IMR-90 (cell line): ENCODE measurements around the gene KLHL8. TPM values are rescaled to one million over a fixed set of nuclear protein-coding genes. Genes with fewer than 3 reads are reported as not detected.

Source experiments
- ATAC-seq: fragments of 200-7000 bp; cut with Tn5 transposase; 2 replicates; pipeline ENCODE4 v1.9.1; 2020; ENCODE audit warnings: low read depth, mild to moderate bottlenecking, moderate library complexity
- BruUV-seq: library from RNA; stranded (reverse); fragments of 400-500 nt; replicated peaks from 2 replicates; lab custom pipeline; 2021; lab: Mats Ljungman, UMichigan
- CTCF ChIA-PET: fragments of 300-600 bp; formaldehyde crosslinking; extraction: SDS; loops from one replicate; lab custom pipeline; 2021; ENCODE audit warnings: antibody characterized with exemption; lab: Yijun Ruan, JAX
- POLR2A ChIA-PET: fragments of 300-600 bp; sonication (Branson Sonifier 250); formaldehyde crosslinking; loops from one replicate; lab custom pipeline; 2022; ENCODE audit warnings: antibody characterized with exemption; ENCODE audit not compliant: unreplicated experiment; lab: Charles Lee
- DNase-seq: peaks from one replicate; pipeline ENCODE4 v3.0.0; 2013
- H2AFZ ChIP-seq: replicated peaks from 2 replicates; pipeline ENCODE3; 2013; ENCODE audit warnings: low read length, mild to moderate bottlenecking; ENCODE audit not compliant: poor library complexity
- H2AK5ac ChIP-seq: 2 replicates; pipeline ENCODE4 v1.6.1; 2013; ENCODE audit warnings: low read depth, low read length, inconsistent platforms
- H2AK9ac ChIP-seq: replicated peaks from 2 replicates; pipeline ENCODE3; 2013; ENCODE audit warnings: mild to moderate bottlenecking, low read depth, low read length, moderate library complexity; ENCODE audit not compliant: poor library complexity
- H2BK120ac ChIP-seq: 2 replicates; pipeline ENCODE4 v1.6.1; 2013; ENCODE audit warnings: low read depth, low read length, inconsistent platforms
- H2BK15ac ChIP-seq: 3 replicates; pipeline ENCODE4 v1.6.1; 2013; ENCODE audit warnings: low read depth, low read length, inconsistent platforms
- H2BK20ac ChIP-seq: 2 replicates; pipeline ENCODE4 v1.6.1; 2013; ENCODE audit warnings: low read depth, mild to moderate bottlenecking, inconsistent platforms, low read length, moderate library complexity
- H2BK5ac ChIP-seq: 2 replicates; pipeline ENCODE4 v1.6.1; 2013; ENCODE audit warnings: mild to moderate bottlenecking, low read depth, low read length, inconsistent platforms; ENCODE audit not compliant: poor library complexity, severe bottlenecking
- H3K14ac ChIP-seq: replicated peaks from 2 replicates; pipeline ENCODE4 v1.6.1; 2013; ENCODE audit warnings: low read depth, low read length, inconsistent platforms
- H3K18ac ChIP-seq: 2 replicates; pipeline ENCODE4 v1.6.1; 2013; ENCODE audit warnings: low read depth, low read length, control low read depth
- H3K23ac ChIP-seq: 2 replicates; pipeline ENCODE4 v1.6.1; 2013; ENCODE audit warnings: low read depth, low read length, inconsistent platforms
- H3K27ac ChIP-seq: 2 replicates; pipeline ENCODE4 v1.5.1; 2013; ENCODE audit warnings: mild to moderate bottlenecking, control low read depth, low read length; ENCODE audit not compliant: insufficient read depth
- H3K27me3 ChIP-seq: 2 replicates; pipeline ENCODE4 v1.6.1; 2013; ENCODE audit warnings: low read length; ENCODE audit not compliant: control insufficient read depth, insufficient read depth
- H3K36me3 ChIP-seq: 2 replicates; pipeline ENCODE4 v1.6.1; 2013; ENCODE audit warnings: low read length, mixed read lengths; ENCODE audit not compliant: control insufficient read depth, insufficient read depth
- H3K4ac ChIP-seq: 2 replicates; pipeline ENCODE4 v1.6.1; 2013; ENCODE audit warnings: low read depth, low read length, inconsistent platforms
- H3K4me1 ChIP-seq: 2 replicates; pipeline ENCODE4 v1.6.1; 2013; ENCODE audit warnings: low read length, mixed read lengths; ENCODE audit not compliant: control insufficient read depth, insufficient read depth
- H3K4me2 ChIP-seq: 2 replicates; pipeline ENCODE4 v1.6.1; 2013; ENCODE audit warnings: low read depth, mild to moderate bottlenecking, control low read depth, low read length, moderate library complexity
- H3K4me3 ChIP-seq: 2 replicates; pipeline ENCODE4 v1.5.1; 2013; ENCODE audit warnings: low read depth, mild to moderate bottlenecking, control low read depth, low read length, moderate library complexity; ENCODE audit not compliant: insufficient read depth
- H3K56ac ChIP-seq: 2 replicates; pipeline ENCODE4 v1.6.1; 2013; ENCODE audit warnings: low read length, inconsistent platforms; ENCODE audit not compliant: insufficient read depth; ENCODE audit errors: extremely low read depth
- H3K79me1 ChIP-seq, 2 experiments: 2 replicates each; pipeline ENCODE4 v1.6.1; 2013; ENCODE audit warnings: low read length in 2 of 2, inconsistent platforms in 1 of 2, low read depth in 1 of 2
- H3K9ac ChIP-seq: 2 replicates; pipeline ENCODE4 v1.6.1; 2013; ENCODE audit warnings: low read depth, low read length, control low read depth
- H3K9me1 ChIP-seq: 2 replicates; pipeline ENCODE4 v1.6.1; 2013; ENCODE audit warnings: low read length, inconsistent platforms; ENCODE audit not compliant: insufficient read depth
- H3K9me3 ChIP-seq: 2 replicates; pipeline ENCODE4 v1.6.1; 2013; ENCODE audit warnings: low read length; ENCODE audit not compliant: control insufficient read depth, insufficient read depth
- H4K20me1 ChIP-seq: 2 replicates; pipeline ENCODE4 v1.6.1; 2013; ENCODE audit warnings: low read length, inconsistent platforms; ENCODE audit not compliant: insufficient read depth
- H4K5ac ChIP-seq: 2 replicates; pipeline ENCODE4 v1.6.1; 2013; ENCODE audit warnings: mild to moderate bottlenecking, low read depth, low read length, control low read depth
- H4K8ac ChIP-seq, 2 experiments: 2 replicates each; pipeline ENCODE4 v1.6.1; 2013; ENCODE audit warnings: low read depth in 2 of 2, low read length in 2 of 2, control low read depth in 1 of 2, inconsistent platforms in 1 of 2
- H4K91ac ChIP-seq: 2 replicates; pipeline ENCODE4 v1.6.1; 2013; ENCODE audit warnings: low read depth, low read length, inconsistent platforms; ENCODE audit not compliant: insufficient read depth
- CEBPB ChIP-seq: IDR thresholded peaks from 2 replicates; pipeline ENCODE4 v1.6.1; 2012; ENCODE audit warnings: low read depth, low read length, improper control_type of control experiment
- CHD1 ChIP-seq: IDR thresholded peaks from 2 replicates; pipeline ENCODE4 v1.6.1; 2012; ENCODE audit warnings: low read depth, low read length, improper control_type of control experiment
- CTCF ChIP-seq: conservative IDR thresholded peaks from 2 replicates; pipeline ENCODE4 v1.5.1; 2012; ENCODE audit warnings: mild to moderate bottlenecking, low read depth, low read length, improper control_type of control experiment
- FOS ChIP-seq: fragments of 150-350 bp; IDR thresholded peaks from 2 replicates; pipeline ENCODE4 v1.6.1; 2016; ENCODE audit warnings: low read depth, low read length
- MAFK ChIP-seq: IDR thresholded peaks from 2 replicates; pipeline ENCODE4 v1.6.1; 2012; ENCODE audit warnings: low read depth, low read length, improper control_type of control experiment
- MAZ ChIP-seq: IDR thresholded peaks from 2 replicates; pipeline ENCODE4 v1.6.1; 2012; ENCODE audit warnings: low read depth, mild to moderate bottlenecking, low read length, improper control_type of control experiment, moderate library complexity, borderline replicate concordance
- MXI1 ChIP-seq: IDR thresholded peaks from 2 replicates; pipeline ENCODE4 v1.6.1; 2012; ENCODE audit warnings: low read depth, mild to moderate bottlenecking, low read length, moderate library complexity, borderline replicate concordance
- NFE2L2 ChIP-seq: fragments of 150-350 bp; IDR thresholded peaks from 2 replicates; pipeline ENCODE4 v1.6.1; 2016; ENCODE audit warnings: low read depth, mild to moderate bottlenecking, low read length
- POLR2A ChIP-seq: IDR thresholded peaks from 2 replicates; pipeline ENCODE4 v1.6.1; 2012; ENCODE audit warnings: mild to moderate bottlenecking, low read depth, low read length
- RAD21 ChIP-seq: IDR thresholded peaks from 2 replicates; pipeline ENCODE4 v1.6.1; 2012; ENCODE audit warnings: low read length, improper control_type of control experiment
- RCOR1 ChIP-seq: IDR thresholded peaks from 2 replicates; pipeline ENCODE4 v1.6.1; 2012; ENCODE audit warnings: mild to moderate bottlenecking, low read length, improper control_type of control experiment; ENCODE audit not compliant: insufficient replicate concordance
- RFX5 ChIP-seq: IDR thresholded peaks from 2 replicates; pipeline ENCODE4 v1.8.0; 2012; ENCODE audit warnings: low read depth, mild to moderate bottlenecking, low read length, moderate library complexity
- SMC3 ChIP-seq: fragments of 150-350 bp; IDR thresholded peaks from 2 replicates; pipeline ENCODE4 v1.6.1; 2016; ENCODE audit warnings: low read depth, mild to moderate bottlenecking, antibody characterized with exemption, low read length, moderate library complexity
- WGBS, 2 experiments: methylation state at CpG; one replicate each; pipeline versions ENCODE4 v1.1.5 to v1.1.7; 2013; ENCODE audit warnings: missing lambda C conversion rate in 2 of 2; ENCODE audit not compliant: insufficient read length in 1 of 2; ENCODE audit errors: extremely low coverage in 2 of 2; 5-methylcytosine and 5-hydroxymethylcytosine counted together
- dilution Hi-C: fragments of 300-500 bp; cut with HindIII; formaldehyde crosslinking; loops from one replicate; pipeline ENCODE4 v1.14.3; 2018; ENCODE audit warnings: low sequenced_read_pairs; ENCODE audit not compliant: unreplicated experiment
- in situ Hi-C: fragments of 300-500 bp; cut with MboI; formaldehyde crosslinking; loops from 3 replicates; pipeline ENCODE4 v1.14.3; 2019; ENCODE audit warnings: low sequenced_read_pairs, inconsistent platforms, mixed read lengths
- intact Hi-C: fragments of 100-400 bp; cut with micrococcal nuclease; formaldehyde crosslinking; loops from 2 replicates; pipeline ENCODE4 v1.10.0; 2022
- polyA plus RNA-seq, 3 experiments: library from polyadenylated mRNA; depleted of rRNA; stranded (reverse); fragments of >200 nt; gene quantifications; 2 replicates each; pipeline ENCODE4 v1.2.3, GENCODE V29; 2012; ENCODE audit warnings: low replicate concordance in 1 of 3
- total RNA-seq: library from RNA; depleted of rRNA; stranded (reverse); fragments of >200 nt; gene quantifications from 2 replicates; pipeline ENCODE4 v1.2.3, GENCODE V29; 2012
- TF ChIP-seq, protein P1 (sequence below): fragments of 150-350 bp; IDR thresholded peaks from 2 replicates; pipeline ENCODE4 v1.6.1; 2016; ENCODE audit warnings: low read depth, mild to moderate bottlenecking, low read length, moderate library complexity, borderline replicate concordance
- TF ChIP-seq, protein P2 (sequence below): fragments of 150-350 bp; IDR thresholded peaks from 2 replicates; pipeline ENCODE4 v1.6.1; 2017; ENCODE audit warnings: mild to moderate bottlenecking, antibody characterized with exemption, low read length, low read depth

The KLHL8 gene
- total and polyA plus RNA-seq, 2 of the 4 experiments (the other 2 are of a cell fraction) = 3.1 to 9.5 TPM

- Histone ChIP-seq H4K5ac (no peak overlapping the region), H3K56ac (no peak overlapping the region), H3K23ac (no peak overlapping the region), H4K91ac (no peak overlapping the region), H2AK9ac (no peak overlapping the region), H3K9ac (no peak overlapping the region), H3K27ac (no peak overlapping the region), H4K8ac (no peak overlapping the region), H4K20me1 (no peaks in the 10 kb centered on the region), H2BK5ac (peak overlapping the region; percentile 45), H3K9me1 (peaks cover 4% of the 10 kb centered on the region; the same call in 1 of the 2 replicates), H2AK5ac (no peak overlapping the region), H3K14ac (no peak overlapping the region), H3K4me3 (no peak overlapping the region), H3K9me3 (no peaks in the 10 kb centered on the region), H2BK20ac (no peak overlapping the region), H3K79me1 (peaks cover 0 to 4% of the 10 kb centered on the region in 2 experiments; a peak in 2 of 4 replicates), H2BK120ac (no peak overlapping the region), H2AFZ (no peak overlapping the region), H3K18ac (no peak overlapping the region), H3K4me2 (no peak overlapping the region), H3K4me1 (no peaks in the 10 kb centered on the region), H3K4ac (no peak overlapping the region), H3K27me3 (no peaks in the 10 kb centered on the region), H2BK15ac (no peak overlapping the region), H3K36me3 (0 out of 2 replicates have a peak, but pooled peaks cover 1% of the 10 kb centered on the region)
- ATAC-seq = peak; percentile 48
- no peak for TF ChIP-seq CHD1
- TF ChIP-seq MXI1 = no peak
- TF ChIP-seq, protein P1, sequence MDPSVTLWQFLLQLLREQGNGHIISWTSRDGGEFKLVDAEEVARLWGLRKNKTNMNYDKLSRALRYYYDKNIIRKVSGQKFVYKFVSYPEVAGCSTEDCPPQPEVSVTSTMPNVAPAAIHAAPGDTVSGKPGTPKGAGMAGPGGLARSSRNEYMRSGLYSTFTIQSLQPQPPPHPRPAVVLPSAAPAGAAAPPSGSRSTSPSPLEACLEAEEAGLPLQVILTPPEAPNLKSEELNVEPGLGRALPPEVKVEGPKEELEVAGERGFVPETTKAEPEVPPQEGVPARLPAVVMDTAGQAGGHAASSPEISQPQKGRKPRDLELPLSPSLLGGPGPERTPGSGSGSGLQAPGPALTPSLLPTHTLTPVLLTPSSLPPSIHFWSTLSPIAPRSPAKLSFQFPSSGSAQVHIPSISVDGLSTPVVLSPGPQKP = no peak
- TF ChIP-seq POLR2A = no peak
- no peak for TF ChIP-seq RAD21
- TF ChIP-seq NFE2L2 = no peak
- no peak for TF ChIP-seq RFX5
- no peak for TF ChIP-seq SMC3
- no peak for TF ChIP-seq CEBPB
- TF ChIP-seq FOS = no peak
- TF ChIP-seq MAFK = no peak
- TF ChIP-seq RCOR1 = no peak
- no peak for TF ChIP-seq MAZ
- no peak for TF ChIP-seq CTCF
- TF ChIP-seq, protein P2, sequence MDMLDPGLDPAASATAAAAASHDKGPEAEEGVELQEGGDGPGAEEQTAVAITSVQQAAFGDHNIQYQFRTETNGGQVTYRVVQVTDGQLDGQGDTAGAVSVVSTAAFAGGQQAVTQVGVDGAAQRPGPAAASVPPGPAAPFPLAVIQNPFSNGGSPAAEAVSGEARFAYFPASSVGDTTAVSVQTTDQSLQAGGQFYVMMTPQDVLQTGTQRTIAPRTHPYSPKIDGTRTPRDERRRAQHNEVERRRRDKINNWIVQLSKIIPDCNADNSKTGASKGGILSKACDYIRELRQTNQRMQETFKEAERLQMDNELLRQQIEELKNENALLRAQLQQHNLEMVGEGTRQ = no peak
- DNase-seq = peak; percentile 67
- dilution Hi-C loops = no loop called here
- no CpG with 5 or more reads among the region's 1 CpG for WGBS, 2 experiments
- intact Hi-C loops = loop anchor here (5.0 kb wide), 1 partner anchor 33 kb away; no protein-coding TSS in a partner anchor
- ChIA-PET CTCF (no interaction called here), POLR2A (no interaction called here)
- no TSS peak for BruUV-seq
- in situ Hi-C loops = no loop called here
These were observed 40.7 kb downstream of the KLHL8 start for GRCh38 chr4:87179751-87180150.
